Stimulated activated CD8-positive, alpha-beta memory T cell treated with anti-CD3 and anti-CD28 coated beads, Interleukin-12 subunit alpha, Interleukin-12 subunit beta, amount 100 ng/mL, for 24 hours (primary cell): ENCODE data around the gene ECT2.
"Not testable (repeated sequence)": the region's sequence is repeated elsewhere in the genome, so short reads cannot be mapped to it uniquely, and the experiment has no call there.

Source experiments
- DNase-seq: peaks from one replicate; pipeline ENCODE4 v3.0.0-alpha.2; 2020; ENCODE audit errors: extremely low read depth

Gene ECT2

DNA sequence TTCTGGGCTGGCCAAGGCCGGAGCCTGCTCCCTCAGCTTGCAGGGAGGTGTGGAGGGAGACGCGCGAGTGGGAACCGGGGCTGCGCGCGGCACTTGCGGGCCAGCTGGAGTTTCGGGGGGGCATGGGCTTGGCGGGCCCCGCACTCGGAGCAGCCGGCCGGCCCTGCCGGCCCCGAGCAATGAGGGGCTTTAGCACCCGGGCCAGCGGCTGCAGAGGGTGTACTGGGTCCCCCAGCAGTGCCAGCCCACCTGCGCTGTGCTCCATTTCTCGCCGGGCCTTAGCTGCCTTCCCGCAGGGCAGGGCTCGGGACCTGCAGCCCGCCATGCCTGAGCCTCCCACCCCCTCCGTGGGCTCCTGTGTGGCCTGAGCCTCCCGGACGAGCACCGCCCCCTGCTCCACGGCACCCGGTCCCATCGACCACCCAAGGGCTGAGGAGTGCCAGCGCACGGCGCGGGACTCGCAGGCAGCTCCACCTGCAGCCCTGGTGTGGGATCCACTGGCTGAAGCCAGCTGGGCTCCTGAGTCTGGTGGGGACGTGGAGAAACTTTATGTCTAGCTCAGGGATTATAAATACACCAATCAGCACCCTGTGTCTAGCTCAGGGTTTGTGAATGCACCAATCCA is 116.3 kb downstream of the ECT2 start:
- DNase-seq: not testable (repeated sequence)

DNA sequence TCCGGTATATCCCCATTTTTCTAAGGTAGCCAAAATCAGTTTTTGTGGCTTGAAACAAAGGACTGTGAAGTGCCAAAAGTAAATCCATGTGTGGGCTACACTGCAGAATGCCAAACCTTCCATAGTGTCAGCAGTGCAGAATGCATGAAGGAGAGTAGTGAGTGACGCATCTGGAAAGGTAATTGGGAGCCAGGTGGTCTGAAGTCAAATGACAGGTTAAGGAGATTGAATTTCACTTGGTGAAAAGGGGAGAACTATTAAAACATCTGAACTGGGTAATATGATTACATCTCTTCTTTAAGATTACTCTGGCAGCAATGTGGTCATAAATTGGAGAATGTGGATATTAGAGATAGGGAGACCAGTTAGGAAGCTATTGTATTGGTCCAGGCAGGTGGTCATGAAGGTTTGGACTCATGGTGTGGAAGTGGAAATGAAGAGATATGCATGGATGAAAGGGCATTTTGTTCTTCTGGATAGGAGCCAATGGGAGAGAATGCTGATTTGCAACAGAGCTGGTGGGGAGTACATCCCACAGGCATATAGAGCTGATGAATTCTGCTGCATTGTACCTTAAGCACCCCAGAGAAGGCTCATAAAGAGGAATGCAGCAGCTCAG is 118.2 kb downstream of the ECT2 start:
- DNase-seq: no peak

DNA sequence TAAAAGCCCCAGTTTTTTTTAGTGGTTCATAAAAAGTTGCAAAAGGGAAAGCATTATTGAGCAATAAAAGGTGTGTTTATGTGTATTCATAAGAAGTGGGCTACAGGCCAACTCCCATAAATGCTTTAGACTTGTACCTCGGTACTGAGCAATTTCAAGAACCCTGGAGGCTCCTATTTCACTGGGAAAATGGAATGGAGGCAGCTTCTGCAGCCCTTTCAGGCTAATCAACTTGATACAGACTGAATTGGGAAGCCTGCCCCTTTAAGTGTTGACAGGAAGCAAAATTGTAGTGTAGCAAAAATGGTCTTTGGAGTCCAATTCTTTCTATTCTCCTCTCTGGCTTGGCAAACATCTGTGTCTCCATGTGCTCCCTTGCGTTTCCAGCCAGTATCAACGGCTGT is 118.8 kb downstream of the ECT2 start:
- DNase-seq: no peak

DNA sequence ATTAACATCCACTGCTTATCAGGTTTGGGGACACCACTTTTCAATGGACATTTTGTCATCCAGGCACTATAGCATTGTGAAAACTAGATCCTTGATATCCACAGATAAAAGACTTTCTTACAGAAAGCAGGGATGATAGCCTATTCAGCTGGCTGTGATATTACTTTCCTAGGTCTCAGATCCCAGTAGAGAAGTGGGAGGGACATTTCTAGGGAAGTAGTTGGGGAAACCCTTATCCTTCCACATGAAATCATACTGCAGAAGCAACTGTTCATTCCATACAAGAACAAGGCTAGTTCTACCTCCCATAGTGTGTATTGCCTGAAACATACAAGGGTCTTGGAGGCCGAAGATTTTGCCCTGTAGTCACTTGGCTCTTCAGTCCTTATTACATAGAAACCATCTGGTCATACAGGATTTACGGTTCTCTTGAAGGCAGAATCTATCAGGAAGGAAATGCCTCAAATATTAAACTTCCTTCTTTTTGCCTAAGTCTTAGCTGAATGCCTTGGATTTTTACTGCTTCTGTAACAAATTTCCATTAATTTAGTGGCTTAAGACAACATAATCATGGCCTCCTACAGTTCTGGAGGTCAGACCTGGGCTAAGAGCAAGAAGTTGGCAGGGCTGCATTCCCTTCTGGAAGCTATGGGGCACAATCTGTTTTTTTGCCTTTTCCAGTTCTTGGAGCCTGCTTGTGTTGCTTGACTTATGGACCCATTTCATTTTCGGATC is 119.4 kb downstream of the ECT2 start:
- no peak for DNase-seq
